ENCODE results near the gene HOMEZ.

HOMEZ gene

GRCh38 chr14:23307687-23308644 lies 22.0 kb upstream of the HOMEZ start:
- in situ Hi-C loops (cut with HindIII; ENCODE audit: low sequenced_read_pairs): no loop called here

- in situ Hi-C loops (cut with HindIII; ENCODE audit: low sequenced_read_pairs): no loop called here
Measured at GRCh38 chr14:23307146-23307530, 21.2 kb upstream of the HOMEZ start.

DNA sequence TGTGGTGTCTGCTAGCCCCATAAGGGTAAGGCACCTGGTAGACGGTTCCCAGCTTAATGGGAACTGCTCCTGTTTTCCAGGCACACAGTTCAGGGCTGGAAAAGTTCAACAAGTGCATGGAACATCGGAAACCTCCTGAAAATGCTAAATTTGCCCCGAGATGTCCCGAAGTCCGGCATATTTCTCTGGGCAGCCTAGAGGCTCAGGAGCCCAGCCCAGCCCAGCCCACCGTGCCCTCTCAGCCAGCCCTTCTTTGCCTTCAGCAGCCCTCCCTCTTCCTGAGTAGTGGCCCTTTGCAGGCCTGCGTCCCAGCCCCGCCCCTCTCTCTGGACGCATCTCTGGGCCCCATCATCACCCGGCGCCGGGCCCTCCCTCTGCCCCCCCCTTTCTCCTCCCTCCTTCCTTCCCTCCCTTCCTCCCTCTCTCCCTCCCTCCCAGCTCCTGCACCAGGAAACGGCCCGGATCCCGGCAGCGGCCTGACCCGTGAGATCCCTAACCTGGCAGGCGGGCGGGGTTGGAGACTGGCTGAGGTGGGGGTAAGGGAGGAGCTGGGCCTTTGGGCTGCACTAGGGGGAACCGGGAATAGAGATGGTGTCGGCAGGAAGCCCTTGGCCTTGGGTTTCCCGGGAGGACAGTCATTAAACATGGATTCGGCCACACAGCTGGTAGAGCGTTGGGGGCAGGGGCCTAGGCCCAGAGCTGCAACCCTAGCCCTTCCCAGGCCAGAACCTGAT lies 20.6 kb upstream of the HOMEZ start, which contains the start of gene BCL2L2:
BCL2L2 (plus strand) TSS at position 422 of the 734 bp plus-strand sequence. CDS start 935 bp downstream, outside the sequence.
- in situ Hi-C loops (cut with HindIII; ENCODE audit: low sequenced_read_pairs): no loop called here

GRCh38 chr14:23302290-23303225 lies 16.6 kb upstream of the HOMEZ start, which contains the start of gene PPP1R3E:
TSS of gene PPP1R3E (minus strand) at chr14:23302859. CDS start at chr14:23302576, 283 bp downstream.
- in situ Hi-C loops (cut with HindIII; ENCODE audit: low sequenced_read_pairs): no loop called here

DNA sequence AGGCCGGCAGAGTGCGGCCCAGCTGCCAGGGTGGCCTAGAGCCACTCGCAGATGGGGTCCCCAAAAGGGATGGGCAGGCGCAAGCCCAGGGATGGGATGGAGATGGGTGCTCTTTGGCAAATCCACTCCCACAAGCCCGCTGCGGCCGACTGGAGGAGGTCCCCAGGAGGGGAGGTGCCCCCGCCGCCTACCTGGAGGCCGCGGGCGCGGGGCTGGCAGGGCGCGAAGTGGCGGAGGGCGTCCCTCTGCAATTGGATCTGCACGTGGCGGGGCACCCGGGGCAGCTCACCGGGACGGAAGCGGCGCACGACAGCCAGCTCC lies 16.0 kb upstream of the HOMEZ start:
- in situ Hi-C loops (cut with HindIII; ENCODE audit: low sequenced_read_pairs): no loop called here

DNA sequence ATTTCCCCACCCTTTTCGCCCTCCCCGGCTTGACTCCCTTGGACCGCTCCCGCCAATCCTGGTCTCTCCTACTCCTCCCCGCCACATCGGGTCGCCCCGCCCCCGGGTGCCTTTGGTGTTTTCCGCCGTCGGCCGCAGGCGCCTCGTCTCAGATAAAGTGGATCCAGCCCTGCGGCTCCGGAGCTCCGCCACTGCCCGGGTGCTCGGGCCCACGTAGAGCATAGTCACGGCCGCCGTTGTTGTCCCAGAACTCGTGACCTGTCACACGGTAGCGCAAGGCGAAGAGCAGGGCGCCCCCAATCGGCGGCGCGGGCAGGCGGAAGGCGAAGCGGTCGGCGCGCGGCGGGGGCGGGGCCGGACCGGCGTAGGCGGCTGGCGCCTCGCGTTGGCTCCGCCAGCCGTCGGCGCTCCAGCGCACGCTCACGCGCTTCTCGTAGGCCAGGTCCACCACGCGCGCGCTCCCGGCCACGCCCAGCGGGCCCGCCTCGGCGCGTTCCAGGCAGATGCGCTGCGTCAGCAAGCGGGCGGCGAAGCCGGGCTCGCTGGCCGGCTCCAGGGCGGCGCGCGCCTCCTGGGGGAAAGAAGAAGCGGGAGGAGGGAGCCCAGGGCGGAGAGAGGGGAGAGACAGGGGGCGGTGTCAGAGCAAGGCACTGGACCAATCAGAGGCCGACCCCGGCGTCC lies 15.5 kb upstream of the HOMEZ start:
- in situ Hi-C loops (cut with HindIII; ENCODE audit: low sequenced_read_pairs): no loop called here

- in situ Hi-C loops (cut with HindIII; ENCODE audit: low sequenced_read_pairs): no loop called here
Measured at GRCh38 chr14:23300687-23301223, 14.8 kb upstream of the HOMEZ start.

DNA sequence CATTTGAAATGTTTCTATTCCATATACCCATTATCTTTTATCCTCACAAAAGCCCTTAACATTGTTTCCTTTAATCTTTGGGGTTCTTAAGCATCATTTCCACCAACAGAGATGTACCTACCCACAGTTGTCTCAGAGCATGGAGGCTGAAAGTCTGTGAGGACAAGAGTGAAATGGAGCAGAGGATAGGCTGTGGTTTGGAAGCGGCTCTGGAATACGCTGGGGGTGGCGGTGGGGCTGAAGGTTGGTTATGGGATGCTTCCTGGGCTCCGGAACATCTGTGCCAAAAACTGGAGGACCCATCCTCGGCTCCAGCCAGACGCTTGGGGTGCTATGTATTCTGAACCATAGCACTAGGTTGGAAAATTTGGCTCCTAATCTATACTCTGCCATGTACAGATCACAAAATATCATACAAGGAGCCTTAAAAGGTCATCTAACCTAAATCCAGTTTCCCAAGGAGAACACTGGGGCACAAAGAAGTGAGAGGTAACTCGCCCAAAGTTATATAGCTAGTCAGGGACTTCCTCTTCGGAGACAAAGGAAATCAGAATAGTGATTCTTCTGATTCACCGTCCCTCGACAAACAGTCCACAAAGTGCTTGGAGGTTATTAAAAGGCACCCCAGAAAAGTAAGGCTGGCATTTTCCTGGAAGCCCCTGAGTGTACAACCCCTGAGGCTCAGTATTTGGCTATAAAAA lies 14.2 kb upstream of the HOMEZ start:
- in situ Hi-C loops (cut with HindIII; ENCODE audit: low sequenced_read_pairs): no loop called here

DNA sequence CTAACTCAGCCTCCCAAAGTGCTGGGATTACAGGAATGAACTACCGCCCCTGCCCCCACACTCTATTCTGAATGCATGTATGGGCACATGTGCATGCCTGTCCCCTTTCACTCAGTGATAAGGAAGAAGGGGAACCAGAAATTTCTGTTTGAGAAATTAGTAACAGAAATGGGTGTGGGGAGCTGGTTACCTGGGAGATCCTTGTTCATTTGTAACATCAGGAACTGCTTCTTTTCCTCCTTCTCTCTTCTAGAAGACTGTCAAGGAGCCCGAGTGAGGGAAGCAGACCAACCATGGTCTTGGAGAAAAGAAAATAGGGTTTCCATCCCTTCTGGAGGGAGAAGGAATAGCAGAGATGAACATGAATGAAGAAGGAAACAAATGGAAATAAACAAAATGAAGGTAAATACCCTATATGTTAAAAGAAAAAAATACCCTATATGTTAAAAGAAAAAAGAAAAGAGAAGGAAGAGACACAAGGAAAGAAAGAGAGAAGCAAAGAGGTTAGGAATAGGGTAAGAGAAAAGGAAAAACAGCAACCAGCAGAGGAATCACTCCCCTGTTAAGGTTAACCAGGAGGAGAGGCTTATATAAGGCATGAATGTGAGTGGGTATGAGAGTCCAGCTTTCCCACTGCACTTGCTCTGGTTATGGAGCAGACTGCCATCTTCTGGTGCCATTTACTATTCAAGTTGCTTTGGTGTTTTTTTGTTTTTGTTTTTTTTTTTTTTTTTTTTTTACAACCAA lies 13.5 kb upstream of the HOMEZ start:
- in situ Hi-C loops (cut with HindIII; ENCODE audit: low sequenced_read_pairs): no loop called here

DNA sequence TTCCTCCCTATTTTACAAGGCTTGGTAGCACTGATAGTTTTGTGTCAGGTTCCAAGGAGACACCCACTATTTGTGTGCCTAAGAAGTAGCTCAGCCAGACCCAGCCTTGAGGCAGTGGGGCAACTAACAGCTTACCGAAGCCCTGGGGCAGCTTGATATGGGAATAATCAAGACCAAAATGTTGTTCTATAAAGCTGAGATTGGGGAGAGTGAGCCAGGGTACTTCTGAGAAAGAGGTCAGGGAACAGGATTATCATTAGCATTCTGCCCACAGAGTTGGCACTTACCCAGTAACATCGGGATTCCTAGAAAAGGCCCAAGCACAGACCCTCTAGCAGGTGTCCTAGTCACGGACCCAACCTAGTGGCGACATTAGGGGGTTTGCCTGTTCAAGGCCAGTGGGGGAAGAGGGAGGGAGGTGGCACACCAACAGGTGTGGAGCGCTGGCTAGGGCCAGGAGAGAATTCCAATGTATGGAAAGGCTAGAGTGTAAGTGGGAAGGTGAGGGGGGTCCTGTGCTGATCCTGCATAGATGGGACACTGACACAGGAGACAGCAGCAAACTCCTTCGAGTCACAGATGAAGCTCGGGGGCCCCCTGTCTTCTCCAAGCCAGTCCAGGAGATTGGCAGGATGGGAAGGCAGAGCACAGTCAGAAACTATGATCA lies 11.8 kb upstream of the HOMEZ start:
- in situ Hi-C loops (cut with HindIII; ENCODE audit: low sequenced_read_pairs): no loop called here

DNA sequence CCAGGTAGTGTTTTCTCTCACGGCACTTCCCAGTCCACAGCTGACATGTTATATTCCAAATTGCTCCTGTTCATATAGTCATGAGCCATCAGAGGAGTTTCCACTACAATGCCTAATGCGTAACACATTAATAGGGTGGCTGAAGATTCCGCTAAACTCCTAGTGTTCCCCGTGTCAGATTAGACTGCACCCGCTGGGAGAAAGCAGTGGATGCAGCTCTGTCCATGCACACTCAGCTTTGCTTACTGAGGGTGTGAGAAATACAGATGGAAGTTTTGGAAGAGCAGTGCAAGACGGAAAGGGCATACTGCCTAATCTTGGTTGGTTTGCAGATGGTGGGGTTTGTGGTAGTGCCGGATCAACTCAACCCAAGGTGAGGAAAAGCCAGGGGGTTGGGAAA lies 11.2 kb upstream of the HOMEZ start:
- in situ Hi-C loops (cut with HindIII; ENCODE audit: low sequenced_read_pairs): no loop called here

DNA sequence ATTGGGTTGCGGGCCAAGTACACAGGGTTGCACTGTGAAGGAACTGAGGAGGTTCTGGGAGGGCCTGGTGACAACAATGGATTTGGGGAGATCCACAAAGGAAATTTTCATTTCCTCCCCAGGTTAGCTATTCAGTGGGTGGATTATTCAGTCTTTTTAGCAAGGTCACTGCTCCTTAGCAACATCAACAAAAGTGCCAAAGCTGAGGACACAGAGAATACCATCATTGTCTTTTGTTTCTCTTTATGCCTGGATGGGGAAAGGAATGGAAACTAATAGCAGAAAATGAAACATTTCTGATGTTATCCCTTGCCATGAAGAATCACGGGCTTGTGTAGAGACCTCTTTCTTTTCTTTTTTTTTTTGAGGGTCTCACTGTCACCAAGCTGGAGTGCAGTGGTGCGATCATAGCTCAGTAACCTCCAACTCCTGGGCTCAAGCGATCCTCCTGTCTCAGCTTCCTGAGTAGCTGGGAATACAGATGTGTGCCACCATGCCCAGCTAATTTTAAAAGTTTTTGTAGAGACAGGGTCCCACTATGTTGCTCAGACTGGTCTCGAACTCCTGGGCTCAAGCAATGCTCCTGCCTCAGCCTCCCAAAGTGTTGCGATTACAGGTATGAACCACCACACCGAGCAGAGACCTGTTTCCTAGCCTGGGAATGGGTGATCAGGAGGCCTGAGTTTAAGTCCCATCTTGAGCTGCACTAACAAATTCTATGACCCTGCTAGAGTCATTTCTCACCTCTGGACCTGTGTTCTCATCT lies 10.3 kb upstream of the HOMEZ start:
- in situ Hi-C loops (cut with HindIII; ENCODE audit: low sequenced_read_pairs): no loop called here

- in situ Hi-C loops (cut with HindIII; ENCODE audit: low sequenced_read_pairs): no loop called here
Measured at GRCh38 chr14:23294734-23295561, 9.0 kb upstream of the HOMEZ start.

- in situ Hi-C loops (cut with HindIII; ENCODE audit: low sequenced_read_pairs): no loop called here
Measured at GRCh38 chr14:23286902-23287479, 1.1 kb upstream of the HOMEZ start.

DNA sequence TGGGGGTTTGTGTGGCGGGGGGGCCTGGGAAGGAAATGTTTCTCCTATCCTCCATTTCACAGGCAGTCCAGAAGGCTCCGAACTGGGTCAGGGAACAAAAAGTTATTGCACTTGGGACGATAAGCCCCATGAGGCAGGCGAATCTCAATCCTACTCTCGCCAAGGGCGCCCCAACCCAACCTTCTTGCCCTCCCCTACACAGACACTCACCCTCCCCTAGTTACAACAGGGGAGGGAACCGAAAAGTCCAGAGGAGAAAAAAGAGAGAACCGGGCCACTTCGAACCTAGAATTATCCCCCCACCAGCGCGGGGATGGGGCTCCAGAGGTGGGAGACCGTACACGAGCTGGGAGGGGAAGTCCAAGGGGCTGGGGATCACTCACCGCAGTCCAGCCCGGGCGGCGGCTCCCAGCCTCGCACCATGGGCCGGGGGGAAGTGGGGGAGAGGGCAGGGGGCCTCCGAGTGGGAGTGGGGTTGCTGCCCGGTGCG lies 357 bp downstream of the HOMEZ start:
- in situ Hi-C loops (cut with HindIII; ENCODE audit: low sequenced_read_pairs): no loop called here

All from endothelial cell of hepatic sinusoid (primary cell).